ENCODE measurements around the gene PHTF1. TPM values are rescaled to one million over a fixed set of nuclear protein-coding genes. Genes with fewer than 3 reads are reported as not detected.

The PHTF1 gene
- total and polyA plus RNA-seq, 2 of the 4 experiments (the other 2 are of a cell fraction), result 9.6 to 13.3 TPM

DNA sequence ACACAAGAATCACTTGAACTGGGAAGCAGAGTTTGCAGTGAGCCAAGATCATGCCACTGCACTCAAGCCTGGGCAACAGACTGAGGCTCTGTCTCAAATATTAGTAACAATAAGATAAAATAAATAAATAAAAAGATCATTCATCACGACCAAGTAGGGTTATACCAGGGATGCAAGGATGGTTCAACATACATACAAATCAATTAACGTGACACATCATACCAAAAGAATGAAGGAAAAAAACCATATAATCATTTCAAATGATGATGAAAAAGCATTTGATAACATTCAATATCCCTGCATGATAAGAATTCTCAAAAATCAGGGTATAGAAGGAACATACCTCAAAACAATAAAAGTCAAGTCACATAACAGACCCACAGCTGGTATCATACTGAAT is 38.3 kb downstream of the PHTF1 start:
- dilution Hi-C loops (cut with HindIII; ENCODE audit: low sequenced_read_pairs, unreplicated experiment), result no loop called here
- intact Hi-C loops (cut with micrococcal nuclease), result no loop called here
- no peak overlapping the region for H2BK5ac ChIP-seq (ENCODE audit: low read depth, low read length, poor library complexity, severe bottlenecking)
- H4K5ac ChIP-seq (ENCODE audit: low read depth, low read length), result no peak overlapping the region
- ChIA-PET CTCF (no interaction called here), POLR2A (ENCODE audit: unreplicated experiment) (no interaction called here)
- no peak overlapping the region for H2BK15ac ChIP-seq (ENCODE audit: low read depth, low read length)
- H4K20me1 ChIP-seq (ENCODE audit: insufficient read depth, low read length), result no peaks in the 10 kb centered on the region
- no peaks in the 10 kb centered on the region for H3K27me3 ChIP-seq (ENCODE audit: control insufficient read depth, insufficient read depth, low read length)
- H2BK20ac ChIP-seq (ENCODE audit: low read depth, low read length), result no peak overlapping the region
- 0 out of 4 replicates have a peak, but pooled peaks cover 0 to 3% of the 10 kb centered on the region in 2 experiments for H3K79me1 ChIP-seq (ENCODE audit: low read depth in 1 of 2, low read length in 2 of 2)
- no peak overlapping the region for H2AK9ac ChIP-seq (replicated peaks; ENCODE audit: low read depth, low read length, poor library complexity)
- H2AFZ ChIP-seq (replicated peaks; ENCODE audit: low read length, poor library complexity), result no peak overlapping the region
- no peak overlapping the region for H3K14ac ChIP-seq (replicated peaks; ENCODE audit: low read depth, low read length)
- no peak overlapping the region for H3K4ac ChIP-seq (ENCODE audit: low read depth, low read length)
- no peak overlapping the region for H2AK5ac ChIP-seq (ENCODE audit: low read depth, low read length)
- no peak overlapping the region for H3K23ac ChIP-seq (ENCODE audit: low read depth, low read length)
- H3K18ac ChIP-seq (ENCODE audit: low read depth, low read length), result no peak overlapping the region
- H3K9me3 ChIP-seq (ENCODE audit: control insufficient read depth, insufficient read depth, low read length), result peaks cover 4% of the 10 kb centered on the region; the same call in 1 of the 2 replicates
- H3K9ac ChIP-seq (ENCODE audit: low read depth, low read length), result no peak overlapping the region
- H3K4me3 ChIP-seq (ENCODE audit: insufficient read depth, low read depth, low read length), result no peak overlapping the region
- H3K27ac ChIP-seq (ENCODE audit: insufficient read depth, low read length), result no peak overlapping the region
- no peak overlapping the region for H3K56ac ChIP-seq (ENCODE audit: extremely low read depth, insufficient read depth, low read length)
- no peak for TF ChIP-seq RAD21 (IDR thresholded peaks at IDR 0.05; ENCODE audit: low read length)
- TF ChIP-seq FOS (IDR thresholded peaks at IDR 0.05; ENCODE audit: low read depth, low read length), result no peak
- TF ChIP-seq MAZ (IDR thresholded peaks at IDR 0.05; ENCODE audit: borderline replicate concordance, low read depth, low read length), result no peak
- TF ChIP-seq NFE2L2 (IDR thresholded peaks at IDR 0.05; ENCODE audit: low read depth, low read length), result no peak
- TF ChIP-seq, protein P1, sequence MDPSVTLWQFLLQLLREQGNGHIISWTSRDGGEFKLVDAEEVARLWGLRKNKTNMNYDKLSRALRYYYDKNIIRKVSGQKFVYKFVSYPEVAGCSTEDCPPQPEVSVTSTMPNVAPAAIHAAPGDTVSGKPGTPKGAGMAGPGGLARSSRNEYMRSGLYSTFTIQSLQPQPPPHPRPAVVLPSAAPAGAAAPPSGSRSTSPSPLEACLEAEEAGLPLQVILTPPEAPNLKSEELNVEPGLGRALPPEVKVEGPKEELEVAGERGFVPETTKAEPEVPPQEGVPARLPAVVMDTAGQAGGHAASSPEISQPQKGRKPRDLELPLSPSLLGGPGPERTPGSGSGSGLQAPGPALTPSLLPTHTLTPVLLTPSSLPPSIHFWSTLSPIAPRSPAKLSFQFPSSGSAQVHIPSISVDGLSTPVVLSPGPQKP (IDR thresholded peaks at IDR 0.05; ENCODE audit: borderline replicate concordance, low read depth, low read length), result no peak
- no peak for TF ChIP-seq MXI1 (IDR thresholded peaks at IDR 0.05; ENCODE audit: borderline replicate concordance, low read depth, low read length)
- TF ChIP-seq, protein P2, sequence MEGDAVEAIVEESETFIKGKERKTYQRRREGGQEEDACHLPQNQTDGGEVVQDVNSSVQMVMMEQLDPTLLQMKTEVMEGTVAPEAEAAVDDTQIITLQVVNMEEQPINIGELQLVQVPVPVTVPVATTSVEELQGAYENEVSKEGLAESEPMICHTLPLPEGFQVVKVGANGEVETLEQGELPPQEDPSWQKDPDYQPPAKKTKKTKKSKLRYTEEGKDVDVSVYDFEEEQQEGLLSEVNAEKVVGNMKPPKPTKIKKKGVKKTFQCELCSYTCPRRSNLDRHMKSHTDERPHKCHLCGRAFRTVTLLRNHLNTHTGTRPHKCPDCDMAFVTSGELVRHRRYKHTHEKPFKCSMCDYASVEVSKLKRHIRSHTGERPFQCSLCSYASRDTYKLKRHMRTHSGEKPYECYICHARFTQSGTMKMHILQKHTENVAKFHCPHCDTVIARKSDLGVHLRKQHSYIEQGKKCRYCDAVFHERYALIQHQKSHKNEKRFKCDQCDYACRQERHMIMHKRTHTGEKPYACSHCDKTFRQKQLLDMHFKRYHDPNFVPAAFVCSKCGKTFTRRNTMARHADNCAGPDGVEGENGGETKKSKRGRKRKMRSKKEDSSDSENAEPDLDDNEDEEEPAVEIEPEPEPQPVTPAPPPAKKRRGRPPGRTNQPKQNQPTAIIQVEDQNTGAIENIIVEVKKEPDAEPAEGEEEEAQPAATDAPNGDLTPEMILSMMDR (conservative IDR thresholded peaks at IDR 0.05; ENCODE audit: low read depth, low read length), result no peak
- TF ChIP-seq POLR2A (IDR thresholded peaks at IDR 0.05; ENCODE audit: low read depth, low read length), result no peak
- TF ChIP-seq, protein P3, sequence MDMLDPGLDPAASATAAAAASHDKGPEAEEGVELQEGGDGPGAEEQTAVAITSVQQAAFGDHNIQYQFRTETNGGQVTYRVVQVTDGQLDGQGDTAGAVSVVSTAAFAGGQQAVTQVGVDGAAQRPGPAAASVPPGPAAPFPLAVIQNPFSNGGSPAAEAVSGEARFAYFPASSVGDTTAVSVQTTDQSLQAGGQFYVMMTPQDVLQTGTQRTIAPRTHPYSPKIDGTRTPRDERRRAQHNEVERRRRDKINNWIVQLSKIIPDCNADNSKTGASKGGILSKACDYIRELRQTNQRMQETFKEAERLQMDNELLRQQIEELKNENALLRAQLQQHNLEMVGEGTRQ (IDR thresholded peaks at IDR 0.05; ENCODE audit: low read depth, low read length), result no peak
- in situ Hi-C loops (cut with MboI; ENCODE audit: low sequenced_read_pairs), result no loop called here
- no peaks in the 10 kb centered on the region for H3K4me1 ChIP-seq (ENCODE audit: control insufficient read depth, insufficient read depth, low read length)
- no peak overlapping the region for H2BK120ac ChIP-seq (ENCODE audit: low read depth, low read length)
- H3K4me2 ChIP-seq (ENCODE audit: low read depth, low read length), result no peak overlapping the region
- H3K9me1 ChIP-seq (ENCODE audit: insufficient read depth, low read length), result no peaks in the 10 kb centered on the region
- H3K36me3 ChIP-seq (ENCODE audit: control insufficient read depth, insufficient read depth, low read length), result peaks cover 13% of the 10 kb centered on the region
- H4K91ac ChIP-seq (ENCODE audit: insufficient read depth, low read depth, low read length), result no peak overlapping the region
- DNase-seq, result no peak
- ATAC-seq (ENCODE audit: low read depth), result no peak
- WGBS, 2 experiments (ENCODE audit: extremely low coverage in 2 of 2, insufficient read length in 1 of 2), result no CpG with 5 or more reads among the region's 2 CpGs
- BruUV-seq (replicated peaks), result no TSS peak
- H4K8ac ChIP-seq (ENCODE audit: low read depth in 2 of 2, low read length in 2 of 2), result no peak overlapping the region
